Stimulated activated CD8-positive, alpha-beta memory T cell treated with anti-CD3 and anti-CD28 coated beads, Interleukin-7, amount 100 ng/mL, for 48 hours (primary cell): ENCODE measurements around the gene NPIPA8.
"Not testable (repeated sequence)": the region's sequence is repeated elsewhere in the genome, so short reads cannot be mapped to it uniquely, and the experiment has no call there.

Experiments used
- DNase-seq, 2 donors: peaks; one replicate each; pipeline ENCODE4 v3.0.0-alpha.2; 2020; ENCODE audit warnings: low read depth in 1 of 2; ENCODE audit errors: extremely low read depth in 1 of 2

The NPIPA8 gene

GRCh38 chr16:18280319-18280718 is 56.2 kb downstream of the NPIPA8 start:
- not testable (repeated sequence) for DNase-seq

GRCh38 chr16:18276756-18277155 is 59.8 kb downstream of the NPIPA8 start:
- DNase-seq: not testable (repeated sequence)

- not testable (repeated sequence) for DNase-seq
Observed at GRCh38 chr16:18270171-18270570, 66.4 kb downstream of the NPIPA8 start.
